ENCODE data around the gene HPS4.
"Not testable (repeated sequence)": the region's sequence is repeated elsewhere in the genome, so short reads cannot be mapped to it uniquely, and the experiment has no call there.

The HPS4 gene

GRCh38 chr22:26483439-26484359 is at the start of gene HPS4, which contains the start of gene SRRD:
Gene HPS4, minus strand, starts transcription at chr22:26483783. Its CDS starts 2,021 bp downstream, at chr22:26481762.
Gene SRRD, plus strand, starts transcription at chr22:26483877. Its CDS starts 14 bp downstream, at chr22:26483891.
- peak; percentile 89 for DNase-seq (ENCODE audit: low read depth)

GRCh38 chr22:26529345-26529744 is 45.8 kb upstream of the HPS4 start:
- DNase-seq (ENCODE audit: low read depth) = no peak

- DNase-seq (ENCODE audit: low read depth) = not testable (repeated sequence)
These were observed 44.9 kb upstream of the HPS4 start for GRCh38 chr22:26528518-26528917.

- DNase-seq (ENCODE audit: low read depth) = no peak
These were observed 44.2 kb upstream of the HPS4 start for GRCh38 chr22:26527574-26528465.

GRCh38 chr22:26527167-26527566 is 43.6 kb upstream of the HPS4 start:
- no peak for DNase-seq (ENCODE audit: low read depth)

- no peak for DNase-seq (ENCODE audit: low read depth)
These were observed 42.5 kb upstream of the HPS4 start for GRCh38 chr22:26525946-26526564.

- no peak for DNase-seq (ENCODE audit: low read depth)
These were observed 41.3 kb upstream of the HPS4 start for GRCh38 chr22:26524870-26525269.

GRCh38 chr22:26522592-26522991 is 39.0 kb upstream of the HPS4 start:
- no peak for DNase-seq (ENCODE audit: low read depth)

- no peak for DNase-seq (ENCODE audit: low read depth)
These were observed 38.4 kb upstream of the HPS4 start for GRCh38 chr22:26522012-26522411.

- DNase-seq (ENCODE audit: low read depth) = no peak
These were observed 33.8 kb upstream of the HPS4 start for GRCh38 chr22:26517429-26517828.

- no peak for DNase-seq (ENCODE audit: low read depth)
These were observed 32.9 kb upstream of the HPS4 start for GRCh38 chr22:26516503-26516902.

GRCh38 chr22:26515931-26516330 is 32.3 kb upstream of the HPS4 start:
- no peak for DNase-seq (ENCODE audit: low read depth)

GRCh38 chr22:26514419-26515161 is 31.0 kb upstream of the HPS4 start:
- no peak for DNase-seq (ENCODE audit: low read depth)

GRCh38 chr22:26513838-26514237 is 30.3 kb upstream of the HPS4 start:
- DNase-seq (ENCODE audit: low read depth) = no peak

GRCh38 chr22:26512149-26512793 is 28.7 kb upstream of the HPS4 start, which contains the start of gene TFIP11:
Gene TFIP11, minus strand, starts transcription at chr22:26512473. Its CDS starts 2,201 bp downstream, at chr22:26510272.
- DNase-seq (ENCODE audit: low read depth) = peak; percentile 91

GRCh38 chr22:26508148-26508547 is 24.6 kb upstream of the HPS4 start:
- no peak for DNase-seq (ENCODE audit: low read depth)

- DNase-seq (ENCODE audit: low read depth) = no peak
These were observed 20.2 kb upstream of the HPS4 start for GRCh38 chr22:26503758-26504157.

- peak; percentile 19 for DNase-seq (ENCODE audit: low read depth)
These were observed 19.3 kb upstream of the HPS4 start for GRCh38 chr22:26502688-26503561.

- no peak for DNase-seq (ENCODE audit: low read depth)
These were observed 18.4 kb upstream of the HPS4 start for GRCh38 chr22:26501996-26502395.

GRCh38 chr22:26499188-26499703 is 15.7 kb upstream of the HPS4 start:
- DNase-seq (ENCODE audit: low read depth) = no peak

Data from activated T-cell treated with anti-CD3 and anti-CD28 coated beads for 24 hours (primary cell).